ENCODE measurements around the gene CCDC127.
"Not testable (repeated sequence)": the region's sequence is repeated elsewhere in the genome, so short reads cannot be mapped to it uniquely, and the experiment has no call there.

The CCDC127 gene

DNA sequence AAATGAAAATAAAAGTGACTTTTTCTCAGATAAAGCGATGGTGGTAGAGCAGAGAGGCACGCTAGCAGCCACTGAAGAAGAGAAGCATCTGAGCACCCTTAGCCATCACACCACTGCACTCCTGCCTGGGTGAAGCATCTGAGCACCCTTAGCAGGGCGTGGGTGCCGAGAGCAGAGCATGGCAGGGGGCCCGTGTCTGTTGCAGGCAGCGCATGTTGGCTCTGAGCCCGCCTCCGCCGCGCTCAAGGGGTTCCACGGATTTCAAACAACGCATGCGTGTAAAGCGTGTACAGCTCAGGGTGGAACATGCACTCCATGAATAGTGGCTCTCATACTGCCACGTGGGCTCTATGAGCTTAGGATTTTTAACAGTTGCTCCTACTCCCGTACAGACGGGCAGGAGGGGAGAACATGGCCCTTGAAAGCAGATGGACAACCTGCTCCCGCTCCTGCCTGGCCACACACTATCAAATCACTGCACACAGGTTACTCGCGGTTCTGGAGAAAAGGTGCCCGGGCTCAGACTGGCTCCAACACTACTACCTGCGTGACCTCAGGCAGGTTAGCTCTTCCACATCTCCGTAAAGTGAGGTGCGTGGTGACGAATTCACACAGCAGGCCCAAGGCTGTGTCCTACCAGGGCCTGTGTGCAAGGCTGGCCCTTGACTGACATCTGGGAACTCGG is 14.6 kb downstream of the CCDC127 start:
- DNase-seq (ENCODE audit: low read depth), result no peak

DNA sequence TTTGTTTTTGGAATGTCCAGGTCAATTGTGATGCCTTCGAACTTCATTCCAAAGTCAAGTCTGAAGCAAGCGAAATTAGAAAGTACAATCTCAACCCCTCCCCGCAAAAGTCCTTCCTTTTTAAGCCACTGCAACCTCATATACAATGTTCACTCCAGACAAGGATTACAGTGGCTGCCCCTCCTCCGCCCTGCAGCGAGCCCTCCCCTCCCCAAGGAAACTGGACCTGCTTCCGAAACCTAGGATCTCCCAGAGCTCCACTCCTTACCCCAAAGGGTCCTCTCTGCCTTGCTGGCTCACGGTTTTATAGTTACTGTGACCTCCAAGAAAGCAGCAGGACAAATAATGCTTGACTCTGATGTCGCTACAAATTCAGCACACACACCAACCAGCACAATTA is 16.3 kb downstream of the CCDC127 start:
- no peak for DNase-seq (ENCODE audit: low read depth)

GRCh38 chr5:200985-201384 is 17.0 kb downstream of the CCDC127 start:
- DNase-seq (ENCODE audit: low read depth), result no peak

DNA sequence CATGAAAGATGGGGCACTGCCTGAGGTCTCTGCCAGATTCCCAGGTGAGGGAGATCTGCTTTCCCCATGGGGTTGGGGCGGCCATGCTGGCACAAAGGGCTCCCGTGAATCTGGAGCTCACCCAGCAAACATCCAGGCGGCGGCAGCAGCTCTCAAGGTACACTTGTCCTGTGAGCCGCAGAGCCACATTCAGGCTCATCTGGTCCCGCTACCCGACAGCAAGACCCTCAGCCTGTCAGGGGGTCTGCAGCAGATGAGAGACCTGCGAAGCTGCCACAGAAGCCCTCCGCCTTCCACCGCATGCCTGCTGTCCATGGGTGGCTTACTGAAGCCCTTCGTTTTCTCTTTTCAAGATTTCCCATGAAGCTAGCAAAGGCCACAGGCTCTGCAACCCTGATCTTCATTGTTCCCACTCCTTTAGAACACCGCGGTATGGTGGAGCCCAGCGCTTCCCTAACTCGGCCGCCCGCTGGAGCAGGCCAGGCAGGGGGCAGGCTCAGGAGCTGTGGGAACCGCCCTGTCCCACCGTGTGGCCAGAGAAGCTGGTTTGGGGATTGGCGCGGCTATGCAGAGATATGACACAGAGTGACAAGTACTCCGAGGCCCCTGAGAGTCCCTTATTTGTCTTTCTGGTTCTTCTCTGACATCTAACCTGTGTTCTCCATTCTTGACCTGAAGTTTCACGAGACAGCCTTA is 17.9 kb downstream of the CCDC127 start:
- no peak for DNase-seq (ENCODE audit: low read depth)

- no peak for DNase-seq (ENCODE audit: low read depth)
Measured at GRCh38 chr5:199197-199949, 18.6 kb downstream of the CCDC127 start.

- DNase-seq (ENCODE audit: low read depth), result no peak
Measured at GRCh38 chr5:198516-199196, 19.3 kb downstream of the CCDC127 start.

DNA sequence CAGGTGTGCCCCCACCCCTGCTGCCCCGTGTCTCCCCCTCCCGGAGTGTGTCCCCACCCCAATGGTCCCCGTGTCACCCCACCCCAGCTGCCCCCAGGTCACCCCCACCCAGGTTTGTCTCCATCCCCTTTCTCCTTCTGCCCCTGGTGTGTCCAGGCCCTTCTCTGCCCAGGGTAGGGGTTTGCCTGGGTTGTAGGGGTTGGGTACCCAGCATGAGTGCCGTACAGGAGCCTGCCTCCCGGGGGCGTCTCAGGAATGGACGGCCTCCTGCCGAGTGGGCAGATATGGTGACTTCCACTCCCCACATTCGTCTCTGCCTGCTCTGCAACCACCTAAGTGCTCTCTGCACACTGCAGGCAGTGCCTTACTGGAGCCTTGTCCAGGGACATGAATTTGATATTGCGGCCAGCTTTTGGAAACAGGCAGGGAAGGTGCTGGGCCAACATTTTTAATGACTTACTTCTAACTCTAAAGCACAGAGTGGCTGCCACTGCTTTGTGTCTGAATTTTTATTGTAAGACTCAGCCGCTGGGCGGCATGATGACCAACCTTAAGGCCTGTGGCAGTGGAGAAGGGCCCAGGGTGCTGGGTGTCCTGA is 20.0 kb downstream of the CCDC127 start:
- DNase-seq (ENCODE audit: low read depth), result no peak

- DNase-seq (ENCODE audit: low read depth), result not testable (repeated sequence)
Measured at GRCh38 chr5:197031-197430, 20.9 kb downstream of the CCDC127 start.

DNA sequence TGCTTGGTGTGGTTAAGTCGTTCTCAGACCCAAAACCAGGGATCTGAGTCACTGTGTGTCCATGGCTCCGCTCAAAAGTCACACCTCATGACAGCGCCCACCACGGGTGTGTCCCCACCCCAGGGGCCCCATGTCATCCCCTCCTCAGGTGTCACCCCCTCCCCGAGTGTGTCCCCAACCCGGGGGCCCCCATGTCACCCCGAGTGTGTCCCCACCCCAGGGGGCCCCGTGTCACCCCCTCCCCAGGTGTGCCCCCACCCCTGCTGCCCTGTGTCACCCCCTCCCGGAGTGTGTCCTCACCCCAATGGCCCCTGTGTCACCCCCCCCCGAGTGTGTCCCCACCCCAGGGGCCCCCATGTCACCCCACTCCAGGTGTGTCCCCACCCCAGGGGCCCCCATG is 21.6 kb downstream of the CCDC127 start:
- no peak for DNase-seq (ENCODE audit: low read depth)

GRCh38 chr5:195401-196160 is 22.4 kb downstream of the CCDC127 start:
- no peak for DNase-seq (ENCODE audit: low read depth)

DNA sequence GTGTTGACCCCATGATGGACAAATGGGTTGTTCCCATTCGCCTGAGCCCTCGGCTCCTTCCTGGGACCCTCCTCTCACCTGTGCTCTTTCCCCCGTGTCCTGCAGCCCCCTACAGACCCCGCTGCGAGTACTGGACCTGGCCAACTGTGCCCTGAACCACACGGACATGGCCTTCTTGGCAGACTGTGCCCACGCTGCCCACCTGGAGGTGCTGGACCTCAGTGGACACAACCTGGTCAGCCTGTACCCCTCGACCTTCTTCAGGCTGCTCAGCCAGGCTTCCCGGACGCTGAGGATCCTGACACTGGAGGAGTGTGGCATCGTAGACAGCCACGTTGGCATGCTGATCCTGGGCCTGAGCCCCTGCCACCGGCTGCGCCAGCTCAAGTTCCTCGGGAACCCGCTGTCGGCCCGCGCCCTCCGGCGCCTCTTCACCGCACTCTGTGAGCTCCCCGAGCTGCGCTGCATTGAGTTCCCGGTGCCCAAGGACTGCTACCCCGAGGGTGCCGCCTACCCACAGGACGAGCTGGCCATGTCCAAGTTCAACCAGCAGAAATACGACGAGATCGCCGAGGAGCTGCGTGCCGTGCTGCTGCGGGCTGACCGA is 23.2 kb downstream of the CCDC127 start:
- no peak for DNase-seq (ENCODE audit: low read depth)

GRCh38 chr5:194102-194501 is 23.9 kb downstream of the CCDC127 start:
- no peak for DNase-seq (ENCODE audit: low read depth)

- DNase-seq (ENCODE audit: low read depth), result no peak
Measured at GRCh38 chr5:192970-193831, 24.8 kb downstream of the CCDC127 start.

- no peak for DNase-seq (ENCODE audit: low read depth)
Measured at GRCh38 chr5:192691-192969, 25.3 kb downstream of the CCDC127 start.

- DNase-seq (ENCODE audit: low read depth), result no peak
Measured at GRCh38 chr5:191949-192690, 25.8 kb downstream of the CCDC127 start.

DNA sequence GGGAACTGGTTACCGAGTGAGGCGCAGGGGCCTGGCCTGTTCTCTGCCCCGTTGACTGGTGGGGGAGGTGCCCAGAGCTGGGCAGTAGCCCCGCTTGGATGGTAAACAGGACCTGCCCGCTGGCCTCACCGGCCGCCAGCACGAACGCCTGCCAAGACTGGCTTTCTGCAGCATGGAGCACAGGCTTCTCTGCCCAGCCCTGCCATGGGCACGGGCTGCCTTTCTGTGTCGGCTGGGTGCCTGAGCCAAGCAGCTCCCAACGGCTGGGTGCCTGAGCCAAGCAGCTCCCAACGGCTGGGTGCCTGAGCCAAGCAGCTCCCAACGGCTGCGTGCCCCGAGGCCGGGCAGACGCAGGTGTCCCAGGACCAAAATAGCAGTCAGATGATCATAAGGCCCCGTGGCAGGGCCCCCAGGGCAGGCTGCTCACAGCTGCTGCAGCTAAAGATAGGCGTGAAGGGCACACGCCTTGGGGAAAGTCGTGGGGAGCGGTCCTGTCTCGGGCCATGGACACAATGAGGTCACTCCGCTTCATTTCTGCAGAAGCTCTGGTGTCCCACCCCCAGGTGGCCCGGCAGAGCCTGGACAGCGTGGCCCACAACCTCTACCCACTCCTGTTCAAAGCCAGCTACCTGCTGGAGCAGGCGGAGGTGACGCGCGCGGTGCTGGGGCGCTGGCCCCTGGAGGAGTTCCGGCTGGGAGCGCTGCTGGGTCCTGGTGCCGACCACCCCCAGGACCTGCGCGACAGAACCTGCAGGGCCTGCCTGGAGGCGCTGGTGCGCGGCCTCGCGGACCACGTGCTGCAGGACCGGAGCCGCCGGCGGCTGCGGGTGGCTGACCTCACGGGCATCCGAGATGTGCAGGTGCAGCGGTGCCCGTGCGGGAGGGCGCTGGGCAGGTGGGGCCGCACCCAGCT is 26.7 kb downstream of the CCDC127 start, which contains the start of gene LRRC14B:
LRRC14B (plus strand) TSS at position 460 of the 913 bp plus-strand sequence; CDS start at position 504, 44 bp downstream.
- DNase-seq (ENCODE audit: low read depth), result no peak

DNA sequence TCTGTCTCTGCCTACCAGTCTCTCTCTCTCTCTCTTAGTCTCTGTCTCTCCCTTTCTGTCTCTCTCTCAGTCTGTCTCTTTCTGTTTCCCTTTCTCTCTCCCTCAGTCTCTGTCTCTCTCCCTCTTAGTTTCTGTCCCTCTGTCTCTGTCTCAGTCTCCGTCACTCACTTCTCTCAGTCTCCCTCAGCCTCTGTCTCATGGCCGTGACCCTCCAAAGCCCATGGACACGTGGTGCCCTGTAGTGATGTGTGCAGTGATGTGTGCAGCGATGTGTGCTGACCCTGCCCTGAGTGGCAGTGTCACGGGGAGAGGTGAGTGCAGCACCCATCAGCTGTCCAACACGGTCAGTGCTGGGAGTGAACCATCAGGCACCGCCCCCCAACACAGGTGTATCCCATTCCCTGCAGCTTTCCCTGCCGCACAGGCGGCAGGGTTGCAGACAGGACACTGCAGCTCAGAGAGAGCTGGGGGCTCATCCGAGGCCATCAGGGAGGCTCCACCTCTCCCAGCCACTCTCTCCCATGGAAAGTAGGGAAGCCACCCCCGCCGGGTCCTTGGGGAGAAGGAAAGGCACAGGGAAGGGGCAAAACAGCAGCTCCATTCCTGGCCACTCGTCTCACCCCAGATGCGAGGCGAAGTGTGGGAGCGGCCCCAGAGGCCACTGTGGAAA is 27.5 kb downstream of the CCDC127 start:
- DNase-seq (ENCODE audit: low read depth), result no peak

DNA sequence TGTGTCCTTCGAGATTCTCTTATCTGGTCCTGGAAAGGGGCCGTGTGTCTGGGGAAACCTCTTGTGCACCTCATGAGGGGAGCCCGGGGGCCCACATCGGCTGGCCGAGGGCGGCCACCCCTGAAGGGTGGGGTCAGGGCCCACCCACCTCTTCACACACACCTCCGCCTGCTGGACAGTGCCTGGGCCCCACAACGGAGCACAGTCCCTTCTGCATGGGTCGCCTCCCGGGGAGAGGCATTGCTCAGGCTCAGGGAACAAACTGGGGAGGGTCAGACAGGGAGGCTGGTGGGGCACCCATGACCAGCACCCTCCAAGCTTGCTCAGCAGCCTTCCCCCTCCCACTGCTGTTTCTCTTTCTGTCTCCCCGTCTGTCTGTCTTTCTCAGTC is 28.0 kb downstream of the CCDC127 start:
- no peak for DNase-seq (ENCODE audit: low read depth)
